HG02938 (cell line): ENCODE results near the gene RIMS4.

Source experiments
- ATAC-seq: cut with Tn5 transposase; IDR thresholded peaks from one replicate; pipeline ENCODE4 v1.9.1; 2021; ENCODE audit warnings: mild to moderate bottlenecking, moderate library complexity; ENCODE audit not compliant: unreplicated experiment

Gene RIMS4

DNA sequence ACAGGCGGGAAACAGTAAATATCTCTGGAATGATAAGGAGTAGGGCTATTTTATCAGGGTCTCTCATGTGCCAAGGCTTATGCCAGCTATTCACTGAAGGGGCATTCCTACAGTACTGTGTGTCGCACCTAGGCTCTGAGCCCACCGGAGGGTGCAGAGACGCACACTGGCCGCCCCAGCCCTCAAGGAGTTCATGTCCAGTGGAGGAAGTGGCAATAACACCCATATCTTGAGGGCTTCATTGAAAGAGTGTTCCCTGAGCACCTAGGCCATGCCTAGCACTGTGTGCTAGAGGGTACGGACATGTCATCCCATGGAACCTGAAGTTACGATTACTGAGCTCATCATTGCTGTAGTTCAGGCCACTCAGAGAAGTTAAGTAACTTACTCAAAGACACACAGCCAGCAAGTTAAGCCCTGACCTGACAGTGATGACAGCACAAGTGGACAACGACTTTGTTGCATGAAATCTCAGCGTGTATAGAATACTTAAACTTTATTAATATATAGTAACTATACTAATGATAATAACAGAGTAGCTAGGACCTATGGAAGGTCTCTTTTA, 86.5 kb downstream of the RIMS4 start:
- no peak for ATAC-seq

- no peak for ATAC-seq
These were observed 87.0 kb downstream of the RIMS4 start for GRCh38 chr20:44723391-44723790.

GRCh38 chr20:44722990-44723389, 87.4 kb downstream of the RIMS4 start:
- no peak for ATAC-seq

DNA sequence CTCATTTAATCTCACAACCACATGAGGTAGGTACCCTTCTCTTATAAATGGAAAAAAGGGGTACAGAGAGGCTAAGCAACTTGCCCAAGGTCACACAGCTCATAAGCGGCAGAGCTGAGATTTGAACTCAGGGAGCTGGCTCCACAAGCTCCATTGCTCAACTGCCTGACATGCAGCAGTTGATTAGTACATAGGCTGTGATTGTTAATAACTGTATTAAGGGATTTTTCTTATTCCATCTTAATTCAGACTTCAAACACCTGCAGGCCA, 88.6 kb downstream of the RIMS4 start:
- no peak for ATAC-seq

- no peak for ATAC-seq
These were observed 89.2 kb downstream of the RIMS4 start for GRCh38 chr20:44720997-44721784.

GRCh38 chr20:44720621-44720996, 89.7 kb downstream of the RIMS4 start:
- ATAC-seq, result no peak

GRCh38 chr20:44719841-44720240, 90.5 kb downstream of the RIMS4 start:
- no peak for ATAC-seq

- ATAC-seq, result no peak
These were observed 92.4 kb downstream of the RIMS4 start for GRCh38 chr20:44717986-44718385.

- no peak for ATAC-seq
These were observed 93.8 kb downstream of the RIMS4 start for GRCh38 chr20:44716309-44717106.

GRCh38 chr20:44715499-44716308, 94.6 kb downstream of the RIMS4 start:
- ATAC-seq, result no peak

DNA sequence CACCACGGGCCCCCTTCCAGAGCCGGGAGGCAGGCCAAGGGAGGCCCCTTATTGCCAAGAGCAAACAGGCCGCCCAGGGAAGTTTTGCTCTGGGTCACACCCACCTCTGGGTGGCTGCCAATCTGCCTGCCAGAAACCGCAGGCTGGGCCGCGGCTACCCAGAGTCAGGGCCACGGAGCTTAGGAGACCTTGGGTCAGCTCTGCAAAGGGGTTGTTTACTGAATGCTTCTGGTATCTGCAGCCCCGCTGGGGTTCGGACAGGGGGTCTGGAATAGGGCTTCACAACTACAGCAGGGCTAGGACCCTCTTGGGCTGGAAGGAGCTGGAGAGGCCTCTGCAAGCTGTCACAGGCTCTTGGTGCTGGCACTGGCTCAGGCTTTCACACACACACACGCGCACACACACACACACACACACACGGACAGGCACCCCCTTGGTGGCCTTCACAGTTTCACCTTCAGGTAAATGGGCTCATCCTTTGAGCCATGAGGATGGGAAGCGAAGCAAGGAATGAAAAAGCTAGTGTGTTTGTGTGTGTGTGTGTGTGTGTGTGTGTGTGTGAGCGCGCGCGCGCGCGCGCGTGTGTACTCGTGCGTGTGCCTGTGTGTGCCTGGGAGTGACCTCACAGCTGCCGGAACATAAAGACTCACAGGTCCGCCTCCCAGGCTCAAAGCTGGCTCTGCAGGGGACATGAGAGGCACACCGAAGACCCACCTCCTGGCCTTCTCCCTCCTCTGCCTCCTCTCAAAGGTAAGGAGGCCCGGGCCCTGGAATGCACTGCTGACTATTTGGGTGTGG, 95.4 kb downstream of the RIMS4 start, which contains the start of gene CCN5:
CCN5 (plus strand) TSS at position 669 of the 798 bp plus-strand sequence; CDS start at position 691, 22 bp downstream.
- ATAC-seq, result no peak

DNA sequence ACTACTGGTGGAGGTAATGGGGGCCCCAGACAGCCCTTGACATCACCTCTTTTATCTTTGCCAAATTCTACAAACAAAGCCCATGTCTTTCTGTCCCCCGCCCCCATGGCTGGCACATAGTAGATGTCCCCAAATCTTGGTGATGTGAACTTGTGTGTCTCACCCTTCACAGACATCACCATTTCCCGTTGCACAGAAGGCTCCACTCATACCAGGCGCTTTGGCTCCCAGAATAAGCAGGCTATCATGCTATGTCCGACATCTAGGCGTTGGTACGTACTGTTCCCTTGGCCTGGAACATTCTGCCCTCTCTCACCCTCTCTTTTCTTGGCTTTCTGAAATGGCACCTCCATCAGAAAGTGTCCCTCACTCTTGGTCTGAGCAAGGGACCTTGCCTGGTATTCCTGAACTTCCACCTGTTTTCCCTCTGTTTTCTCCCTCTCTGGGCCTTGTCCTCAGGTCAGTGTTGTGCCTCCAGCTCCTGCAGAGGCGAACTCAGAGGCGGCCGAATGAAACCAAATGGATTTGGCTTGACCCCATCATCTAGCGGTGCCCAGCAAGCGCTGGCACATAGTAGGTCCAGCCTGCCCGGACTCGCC, 96.1 kb downstream of the RIMS4 start:
- no peak for ATAC-seq

DNA sequence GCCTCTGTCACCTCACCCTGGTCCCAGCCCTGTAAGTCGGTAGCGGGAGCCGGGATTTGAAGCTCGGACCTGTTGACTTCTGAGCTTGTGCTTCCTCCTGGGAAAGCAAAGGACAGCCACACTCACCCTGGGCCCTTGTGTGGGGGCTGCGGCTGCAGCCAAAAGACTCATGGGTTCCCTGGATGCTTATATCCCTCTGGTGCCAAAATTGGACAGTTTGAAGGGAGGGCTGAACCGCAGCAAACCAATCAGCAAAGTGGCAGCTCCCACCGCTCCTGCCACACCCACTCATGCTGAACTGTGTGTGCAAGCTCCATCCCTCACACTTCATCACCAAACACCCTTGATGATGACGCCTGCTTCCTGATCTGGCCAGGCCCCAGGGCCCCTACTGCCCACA, 99.1 kb downstream of the RIMS4 start:
- ATAC-seq, result no peak

DNA sequence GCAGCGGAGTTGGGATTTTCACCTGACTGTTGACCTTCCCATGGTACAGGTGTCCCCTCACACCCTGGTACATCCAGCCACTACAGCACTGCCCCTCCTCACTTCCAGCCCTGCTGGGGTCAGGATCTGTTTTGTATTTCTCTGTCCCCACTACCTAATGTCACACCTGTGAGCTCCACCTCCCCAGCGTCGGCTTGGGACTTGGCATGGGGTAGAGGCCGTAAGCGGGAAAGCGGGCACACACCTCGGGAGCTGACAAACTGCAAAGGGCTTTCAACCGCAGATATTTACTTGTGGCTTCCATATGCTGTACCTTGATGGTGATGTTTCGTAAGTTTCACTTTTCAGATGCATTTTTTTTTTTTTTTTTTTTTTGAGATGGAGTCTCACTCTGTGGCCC, 100.5 kb downstream of the RIMS4 start:
- ATAC-seq, result no peak

GRCh38 chr20:44709380-44709779, 101.0 kb downstream of the RIMS4 start:
- no peak for ATAC-seq

DNA sequence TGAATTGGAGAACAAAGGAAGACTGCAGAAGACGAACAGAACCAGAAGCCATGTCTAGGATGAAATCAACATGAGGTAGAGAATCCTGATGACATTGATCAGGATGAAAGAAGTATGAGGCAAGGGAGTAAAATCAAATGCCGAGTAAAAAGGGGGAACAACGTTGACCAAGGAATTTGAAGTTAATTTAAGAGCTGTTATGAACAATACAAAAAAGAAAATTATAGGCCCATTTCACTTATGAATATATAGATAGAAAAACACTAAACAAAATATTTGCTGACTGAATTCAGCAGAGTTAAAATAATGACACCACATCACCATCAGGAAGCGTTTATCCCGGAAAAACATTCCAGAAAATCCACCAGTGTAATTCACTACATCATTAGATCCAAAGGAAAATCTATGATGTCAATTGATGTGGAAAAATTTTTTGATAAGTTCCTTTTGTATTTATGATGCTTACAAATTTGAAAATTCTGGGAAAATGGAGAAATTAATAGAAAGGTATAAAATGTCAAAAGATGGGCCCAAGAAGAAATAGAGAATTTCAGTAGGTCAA, 103.2 kb downstream of the RIMS4 start:
- no peak for ATAC-seq

- no peak for ATAC-seq
These were observed 103.9 kb downstream of the RIMS4 start for GRCh38 chr20:44706301-44707017.

DNA sequence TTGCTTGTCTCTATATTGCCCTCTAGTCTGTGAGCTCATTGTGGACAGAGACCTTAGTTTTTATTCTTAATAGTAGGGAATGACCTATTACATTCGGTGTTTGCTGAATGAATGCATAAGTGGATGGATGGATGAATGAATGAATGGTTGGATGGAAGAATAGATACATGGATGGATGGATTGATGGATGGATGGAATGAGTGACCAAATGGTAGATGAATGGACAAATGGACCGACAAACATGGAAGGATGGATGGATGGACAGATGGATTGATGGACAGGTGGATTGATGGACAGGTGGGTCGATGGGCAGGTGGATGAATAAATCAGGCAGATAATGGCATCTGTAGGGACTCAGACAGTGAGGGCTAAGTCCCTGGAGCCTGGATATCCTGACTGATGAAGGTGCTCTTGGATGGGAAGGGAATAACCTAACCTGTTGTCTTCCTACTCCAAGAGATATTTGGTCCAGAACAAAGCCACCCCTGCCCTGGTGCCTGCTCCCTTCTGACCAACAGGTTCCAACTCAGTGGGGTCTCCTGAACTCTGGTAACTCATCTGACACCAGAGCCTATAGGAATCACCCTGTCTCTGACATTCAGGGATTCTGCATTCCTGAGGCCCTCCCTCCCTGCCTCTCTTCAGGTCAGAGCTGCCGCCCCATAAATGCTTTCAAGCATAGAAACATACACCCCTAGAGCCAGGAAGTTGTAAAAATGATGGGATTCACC, 104.8 kb downstream of the RIMS4 start:
- no peak for ATAC-seq
